HepG2 (cell line): Measurements from ENCODE around the gene CAPN11. TPM values are rescaled to one million over a fixed set of nuclear protein-coding genes. Genes with fewer than 3 reads are reported as not detected.

ENCODE experiments used
- ATAC-seq: fragments of 200-7000 bp; cut with Tn5 transposase; 3 replicates; pipeline ENCODE4 v1.9.1; 2020; ENCODE audit warnings: mild to moderate bottlenecking, moderate library complexity
- BruUV-seq: library from RNA; stranded (reverse); fragments of 400-500 nt; replicated peaks from 2 replicates; lab custom pipeline; 2021; lab: Mats Ljungman, UMichigan
- CTCF ChIA-PET: fragments of 300-600 bp; formaldehyde crosslinking; extraction: SDS; loops from one replicate; lab custom pipeline; 2021; ENCODE audit warnings: low total read pairs, inconsistent platforms, low intra/inter-chr PET ratio; lab: Yijun Ruan, JAX
- POLR2A ChIA-PET: fragments of 350-600 bp; sonication (Branson Sonifier 250); formaldehyde crosslinking; loops from one replicate; lab custom pipeline; 2020; ENCODE audit warnings: antibody characterized with exemption, inconsistent platforms; lab: Yijun Ruan, JAX
- DNase-seq: peaks from one replicate; pipeline ENCODE4 v3.0.0-alpha.2; 2015; ENCODE audit warnings: low spot score
- FAIRE-seq: peaks from 3 replicates; lab custom pipeline; 2011; peaks lifted over from hg19 to GRCh38; lab: Jason Lieb, UNC
- H2AFZ ChIP-seq: one replicate; pipeline ENCODE4 v1.6.1; 2011; ENCODE audit warnings: low read length, inconsistent platforms
- H3K27ac ChIP-seq: fragments of 300-600 bp; 3 replicates; pipeline ENCODE4 v1.8.0; 2011; ENCODE audit warnings: mixed run types, mild to moderate bottlenecking, mixed read lengths, low read length, inconsistent platforms; ENCODE audit not compliant: insufficient read depth; ENCODE audit errors: extremely low read length
- H3K27me3 ChIP-seq, 2 experiments: fragments of 200-600 bp in 1 of 2; 2 replicates in 1 of 2; 3 replicates in 1 of 2; pipeline versions ENCODE4 v1.6.0 to v1.8.0; 2011; ENCODE audit warnings: low read length in 2 of 2, mild to moderate bottlenecking in 2 of 2, moderate library complexity in 2 of 2, inconsistent platforms in 1 of 2; ENCODE audit not compliant: insufficient read depth in 2 of 2, control insufficient read depth in 1 of 2
- H3K36me3 ChIP-seq, 2 experiments: fragments of 200-600 bp in 1 of 2; replicated peaks in 1 of 2; 2 replicates in 1 of 2; 3 replicates in 1 of 2; pipeline versions ENCODE4 v1.5.1 to v1.8.0; 2011; ENCODE audit warnings: low read length in 2 of 2, inconsistent platforms in 1 of 2; ENCODE audit not compliant: insufficient read depth in 2 of 2, control insufficient read depth in 1 of 2
- H3K4me1 ChIP-seq: 2 replicates; pipeline ENCODE4 v1.5.1; 2012; ENCODE audit warnings: low read length, inconsistent platforms; ENCODE audit not compliant: insufficient read depth
- H3K4me2 ChIP-seq: 2 replicates; pipeline ENCODE4 v1.6.0; 2011; ENCODE audit warnings: low read depth, low read length, inconsistent platforms
- H3K4me3 ChIP-seq, 3 experiments: fragments of 200-600 bp in 1 of 3; sonication (generic), shearing (Covaris generic) in 1 of 3; replicated peaks in 1 of 3; 2 replicates each; pipeline ENCODE4 v1.5.1; 2011 to 2016; ENCODE audit warnings: low read length in 3 of 3, inconsistent platforms in 2 of 3, low read depth in 2 of 3, mild to moderate bottlenecking in 2 of 3, control low read depth in 1 of 3, mixed read lengths in 1 of 3; ENCODE audit not compliant: insufficient read depth in 1 of 3
- H3K79me2 ChIP-seq: one replicate; pipeline ENCODE4 v1.6.1; 2011; ENCODE audit warnings: low read length, inconsistent platforms; ENCODE audit not compliant: insufficient read depth
- H3K9ac ChIP-seq: 2 replicates; pipeline ENCODE4 v1.6.0; 2011; ENCODE audit warnings: mild to moderate bottlenecking, low read depth, low read length, inconsistent platforms; ENCODE audit not compliant: insufficient read depth
- H3K9me3 ChIP-seq: 2 replicates; pipeline ENCODE4 v1.5.1; 2012; ENCODE audit warnings: mild to moderate bottlenecking, low read length
- H4K20me1 ChIP-seq: 2 replicates; pipeline ENCODE4 v1.6.0; 2011; ENCODE audit warnings: inconsistent platforms, mild to moderate bottlenecking, low read length, moderate library complexity; ENCODE audit not compliant: insufficient read depth
- ARID5B ChIP-seq: IDR thresholded peaks from 2 replicates; pipeline ENCODE4 v1.4.0; 2020; ENCODE audit warnings: mild to moderate bottlenecking, missing genetic modification reagents
- GABPB1 ChIP-seq: IDR thresholded peaks from 2 replicates; pipeline ENCODE4 v1.6.1; 2016; ENCODE audit warnings: mild to moderate bottlenecking, missing genetic modification reagents, moderate library complexity, missing compliant biosample characterization
- MIXL1 ChIP-seq: IDR thresholded peaks from 2 replicates; pipeline ENCODE4 v1.6.1; 2016
- MYNN ChIP-seq: sonication (generic); formaldehyde crosslinking; IDR thresholded peaks from 2 replicates; pipeline ENCODE4 v1.4.0; 2020; ENCODE audit warnings: mild to moderate bottlenecking, low read depth, missing genetic modification reagents
- NFKBIZ ChIP-seq: IDR thresholded peaks from 2 replicates; pipeline ENCODE4 v1.6.1; 2018; ENCODE audit warnings: missing genetic modification reagents, missing compliant biosample characterization
- ZBTB7A ChIP-seq: sonication (generic); formaldehyde crosslinking; IDR thresholded peaks from 2 replicates; pipeline ENCODE4 v1.8.0; 2022; ENCODE audit warnings: mild to moderate bottlenecking, missing genetic modification reagents
- ZHX1 ChIP-seq: sonication (generic); formaldehyde crosslinking; IDR thresholded peaks from 2 replicates; pipeline ENCODE4 v1.8.1; 2022; ENCODE audit warnings: low read depth, mild to moderate bottlenecking, missing genetic modification reagents
- ZNF281 ChIP-seq: sonication (generic); formaldehyde crosslinking; IDR thresholded peaks from 2 replicates; pipeline ENCODE4 v1.4.0; 2020; ENCODE audit warnings: missing genetic modification reagents, borderline replicate concordance
- ZNF414 ChIP-seq: sonication (generic); formaldehyde crosslinking; IDR thresholded peaks from 2 replicates; pipeline ENCODE4 v1.5.0; 2020; ENCODE audit warnings: missing genetic modification reagents
- ZNF790 ChIP-seq: sonication (generic); formaldehyde crosslinking; IDR thresholded peaks from 2 replicates; pipeline ENCODE4 v1.8.0; 2022; ENCODE audit warnings: missing genetic modification reagents, mild to moderate bottlenecking, borderline replicate concordance
- WGBS: methylation state at CpG from one replicate; pipeline ENCODE4 v1.1.6; 2017; ENCODE audit warnings: low lambda C conversion rate; 5-methylcytosine and 5-hydroxymethylcytosine counted together
- in situ Hi-C: cut with HindIII; loops from 2 replicates; pipeline ENCODE4 v1.10.0; 2017; ENCODE audit warnings: low pct_unique_long_range_greater_than_20kb; ENCODE audit not compliant: extremely low pct_ligation_motif_present
- intact Hi-C: fragments of 100-400 bp; cut with micrococcal nuclease; formaldehyde crosslinking; loops from one replicate; pipeline ENCODE4 v1.10.0; 2022; ENCODE audit not compliant: unreplicated experiment
- polyA plus RNA-seq, 8 experiments: library from polyadenylated mRNA; depleted of rRNA in 3 of 8; stranded (reverse) in 7 of 8; unstranded in 1 of 8; fragments of >200 nt; fragmentation: Illumina TruSeq in 4 of 8; extraction: Trizol in 4 of 8; gene quantifications; 2 replicates each; pipeline versions ENCODE4 v1.2.1 to v1.2.3, GENCODE V29; 2011 to 2016; ENCODE audit warnings: low read depth in 4 of 8, missing spikeins in 1 of 8, mixed read lengths in 1 of 8; ENCODE audit not compliant: insufficient read depth in 1 of 8
- total RNA-seq, 5 experiments: library from RNA; depleted of rRNA; stranded (reverse); fragments of >200 nt; fragmentation: Illumina TruSeq; extraction: Trizol; gene quantifications; 2 replicates each; pipeline ENCODE4 v1.2.3, GENCODE V29; 2016; ENCODE audit warnings: low read depth in 1 of 5

CAPN11 gene
- total and polyA plus RNA-seq, 2 of the 13 experiments (the other 11 are each of a cell fraction or from before 2014, with no cell fraction given) = 0.07 to 0.11 TPM

GRCh38 chr6:44221291-44221960 lies 62.8 kb downstream of the CAPN11 start (continued):
- TF ChIP-seq ZNF281 (CRISPR knock-in tag) = peak; percentile 67
- TF ChIP-seq, all 625 proteins: peak for 179

- Histone ChIP-seq H3K9ac (0 out of 2 replicates have a peak overlapping the region, but pooled peaks have one; percentile 52), H4K20me1 (no peaks in the 10 kb centered on the region), H2AFZ (no peak overlapping the region), H3K79me2 (peaks cover 17% of the 10 kb centered on the region), H3K9me3 (no peaks in the 10 kb centered on the region), H3K4me1 (peaks cover 85% of the 10 kb centered on the region), H3K4me2 (peak overlapping the region; percentile 66), H3K27me3 (peaks cover 1 to 3% of the 10 kb centered on the region in 2 experiments; a peak in 3 of 5 replicates), H3K27ac (no peak overlapping the region), H3K4me3 (peak overlapping the region in 1 of 3 experiments; percentile 36; a peak in 1 of 6 replicates), H3K36me3 (no peaks in the 10 kb centered on the region)
- in situ Hi-C loops (loop anchor here (5.0 kb wide), 1 partner anchor 50 kb away; no protein-coding TSS in a partner anchor), intact Hi-C loops (loop anchor here (1.0 kb wide), 2 partner anchors 12 to 50 kb away; no protein-coding TSS in a partner anchor)
- ATAC-seq (no peak), DNase-seq (no peak), FAIRE-seq (no peak)
- no TSS peak for BruUV-seq
- ChIA-PET CTCF (interaction anchor here (0.7 to 3.2 kb wide), 3 partner anchors 12 to 32 kb away, joined by 3 to 18 read pairs (median 4); no protein-coding TSS in a partner anchor), POLR2A (interaction anchor here (0.6 to 4.4 kb wide), 8 partner anchors 8 to 91 kb away, joined by 3 to 61 read pairs (median 4); partner anchors contain the start of genes AARS2, HSP90AB1 and SLC35B2)
- 54% methylated on average over 2 of the region's 2 CpGs for WGBS
- TF ChIP-seq NFKBIZ (CRISPR knock-in tag) = no peak
- TF ChIP-seq ZHX1 (CRISPR knock-in tag) = no peak
- 0 out of 2 replicates have a peak, but pooled peaks have one; percentile 38 for TF ChIP-seq ZBTB7A (CRISPR knock-in tag)
- no peak for TF ChIP-seq MIXL1 (CRISPR knock-in tag)
- 0 out of 2 replicates have a peak, but pooled peaks have one; percentile 14 for TF ChIP-seq ZNF414 (CRISPR knock-in tag)
- TF ChIP-seq ARID5B = no peak
- TF ChIP-seq MYNN = no peak
- TF ChIP-seq GABPB1 (CRISPR knock-in tag) = no peak; the same call in 1 of the 2 replicates
- no peak for TF ChIP-seq ZNF790
Observed at GRCh38 chr6:44221961-44222335, 63.3 kb downstream of the CAPN11 start.
